ENCODE data around the gene OTUD1.
A peak's percentile ranks its signal among the peaks of the same experiment; 100 is the strongest.

OTUD1 gene

GRCh38 chr10:23422003-23422411 lies 16.9 kb upstream of the OTUD1 start:
- H3K79me2 ChIP-seq (ENCODE audit: control insufficient read depth, insufficient read depth, low read length, unreplicated experiment), result no peaks in the 10 kb centered on the region
- H3K4me1 ChIP-seq (ENCODE audit: control insufficient read depth, insufficient read depth, low read length, unreplicated experiment), result no peaks in the 10 kb centered on the region
- H3K27me3 ChIP-seq (ENCODE audit: insufficient read depth, low read length), result no peaks in the 10 kb centered on the region
- H3K36me3 ChIP-seq (ENCODE audit: insufficient read depth, low read length), result no peaks in the 10 kb centered on the region
- H2AFZ ChIP-seq (ENCODE audit: low read length, unreplicated experiment), result no peak overlapping the region
- H3K27ac ChIP-seq (ENCODE audit: low read depth, low read length), result no peak overlapping the region
- no peak overlapping the region for H3K4me3 ChIP-seq (ENCODE audit: low read depth, low read length)

- Histone ChIP-seq H3K27ac (ENCODE audit: low read depth, low read length) (no peak overlapping the region), H2AFZ (ENCODE audit: low read length, unreplicated experiment) (no peak overlapping the region), H3K27me3 (ENCODE audit: insufficient read depth, low read length) (no peaks in the 10 kb centered on the region), H3K36me3 (ENCODE audit: insufficient read depth, low read length) (no peaks in the 10 kb centered on the region), H3K4me1 (ENCODE audit: control insufficient read depth, insufficient read depth, low read length, unreplicated experiment) (no peaks in the 10 kb centered on the region), H3K4me3 (ENCODE audit: low read depth, low read length) (no peak overlapping the region), H3K79me2 (ENCODE audit: control insufficient read depth, insufficient read depth, low read length, unreplicated experiment) (no peaks in the 10 kb centered on the region)
Measured at GRCh38 chr10:23432166-23432565, 6.7 kb upstream of the OTUD1 start.

GRCh38 chr10:23432639-23433038 lies 6.2 kb upstream of the OTUD1 start:
- Histone ChIP-seq H3K27ac (ENCODE audit: low read depth, low read length) (no peak overlapping the region), H3K36me3 (ENCODE audit: insufficient read depth, low read length) (no peaks in the 10 kb centered on the region), H3K27me3 (ENCODE audit: insufficient read depth, low read length) (no peaks in the 10 kb centered on the region), H3K4me1 (ENCODE audit: control insufficient read depth, insufficient read depth, low read length, unreplicated experiment) (no peaks in the 10 kb centered on the region), H2AFZ (ENCODE audit: low read length, unreplicated experiment) (no peak overlapping the region), H3K4me3 (ENCODE audit: low read depth, low read length) (no peak overlapping the region), H3K79me2 (ENCODE audit: control insufficient read depth, insufficient read depth, low read length, unreplicated experiment) (no peaks in the 10 kb centered on the region)

GRCh38 chr10:23433701-23434100 lies 5.2 kb upstream of the OTUD1 start:
- Histone ChIP-seq H3K4me1 (ENCODE audit: control insufficient read depth, insufficient read depth, low read length, unreplicated experiment) (no peaks in the 10 kb centered on the region), H3K36me3 (ENCODE audit: insufficient read depth, low read length) (no peaks in the 10 kb centered on the region), H2AFZ (ENCODE audit: low read length, unreplicated experiment) (no peak overlapping the region), H3K27ac (ENCODE audit: low read depth, low read length) (no peak overlapping the region), H3K27me3 (ENCODE audit: insufficient read depth, low read length) (no peaks in the 10 kb centered on the region), H3K79me2 (ENCODE audit: control insufficient read depth, insufficient read depth, low read length, unreplicated experiment) (no peaks in the 10 kb centered on the region), H3K4me3 (ENCODE audit: low read depth, low read length) (no peak overlapping the region)

GRCh38 chr10:23435378-23435777 lies 3.5 kb upstream of the OTUD1 start:
- no peak overlapping the region for H3K4me3 ChIP-seq (ENCODE audit: low read depth, low read length)
- no peaks in the 10 kb centered on the region for H3K27me3 ChIP-seq (ENCODE audit: insufficient read depth, low read length)
- no peak overlapping the region for H3K27ac ChIP-seq (ENCODE audit: low read depth, low read length)
- no peak overlapping the region for H2AFZ ChIP-seq (ENCODE audit: low read length, unreplicated experiment)
- no peaks in the 10 kb centered on the region for H3K4me1 ChIP-seq (ENCODE audit: control insufficient read depth, insufficient read depth, low read length, unreplicated experiment)
- no peaks in the 10 kb centered on the region for H3K79me2 ChIP-seq (ENCODE audit: control insufficient read depth, insufficient read depth, low read length, unreplicated experiment)
- no peaks in the 10 kb centered on the region for H3K36me3 ChIP-seq (ENCODE audit: insufficient read depth, low read length)

- Histone ChIP-seq H3K27ac (ENCODE audit: low read depth, low read length) (no peak overlapping the region), H3K36me3 (ENCODE audit: insufficient read depth, low read length) (no peaks in the 10 kb centered on the region), H3K79me2 (ENCODE audit: control insufficient read depth, insufficient read depth, low read length, unreplicated experiment) (peaks cover 11% of the 10 kb centered on the region), H3K4me1 (ENCODE audit: control insufficient read depth, insufficient read depth, low read length, unreplicated experiment) (peaks cover 15% of the 10 kb centered on the region), H3K4me3 (ENCODE audit: low read depth, low read length) (no peak overlapping the region), H3K27me3 (ENCODE audit: insufficient read depth, low read length) (no peaks in the 10 kb centered on the region), H2AFZ (ENCODE audit: low read length, unreplicated experiment) (no peak overlapping the region)
Measured at GRCh38 chr10:23436983-23437382, 1.9 kb upstream of the OTUD1 start.

- H2AFZ ChIP-seq (ENCODE audit: low read length, unreplicated experiment), result peak overlapping the region; percentile 84
- peaks cover 16% of the 10 kb centered on the region for H3K4me1 ChIP-seq (ENCODE audit: control insufficient read depth, insufficient read depth, low read length, unreplicated experiment)
Measured at GRCh38 chr10:23437963-23438546, 820 bp upstream of the OTUD1 start.

GRCh38 chr10:23439452-23439960 lies 631 bp downstream of the OTUD1 start:
- H3K4me1 ChIP-seq (ENCODE audit: control insufficient read depth, insufficient read depth, low read length, unreplicated experiment), result peaks cover 16% of the 10 kb centered on the region
- H3K79me2 ChIP-seq (ENCODE audit: control insufficient read depth, insufficient read depth, low read length, unreplicated experiment), result peaks cover 16% of the 10 kb centered on the region

More at GRCh38 chr10:23437963-23438546, 820 bp upstream of the OTUD1 start:
- Histone ChIP-seq H3K4me3 (ENCODE audit: low read depth, low read length) (peak overlapping the region; percentile 79), H3K27me3 (ENCODE audit: insufficient read depth, low read length) (no peaks in the 10 kb centered on the region), H3K79me2 (ENCODE audit: control insufficient read depth, insufficient read depth, low read length, unreplicated experiment) (peaks cover 16% of the 10 kb centered on the region), H3K36me3 (ENCODE audit: insufficient read depth, low read length) (no peaks in the 10 kb centered on the region), H3K27ac (ENCODE audit: low read depth, low read length) (no peak overlapping the region)

GRCh38 chr10:23439961-23440889 lies 1.4 kb downstream of the OTUD1 start:
- H2AFZ ChIP-seq (ENCODE audit: low read length, unreplicated experiment), result peak overlapping the region; percentile 92
- peaks cover 16% of the 10 kb centered on the region for H3K4me1 ChIP-seq (ENCODE audit: control insufficient read depth, insufficient read depth, low read length, unreplicated experiment)
- H3K27ac ChIP-seq (ENCODE audit: low read depth, low read length), result peak overlapping the region; percentile 44; the same call in 1 of the 2 replicates
- peak overlapping the region; percentile 91 for H3K4me3 ChIP-seq (ENCODE audit: low read depth, low read length)
- H3K36me3 ChIP-seq (ENCODE audit: insufficient read depth, low read length), result no peaks in the 10 kb centered on the region
- H3K27me3 ChIP-seq (ENCODE audit: insufficient read depth, low read length), result no peaks in the 10 kb centered on the region
- peaks cover 16% of the 10 kb centered on the region for H3K79me2 ChIP-seq (ENCODE audit: control insufficient read depth, insufficient read depth, low read length, unreplicated experiment)

More at GRCh38 chr10:23439452-23439960, 631 bp downstream of the OTUD1 start:
- H3K36me3 ChIP-seq (ENCODE audit: insufficient read depth, low read length), result no peaks in the 10 kb centered on the region
- no peaks in the 10 kb centered on the region for H3K27me3 ChIP-seq (ENCODE audit: insufficient read depth, low read length)
- peak overlapping the region; percentile 42; the same call in 1 of the 2 replicates for H3K27ac ChIP-seq (ENCODE audit: low read depth, low read length)
- H3K4me3 ChIP-seq (ENCODE audit: low read depth, low read length), result peak overlapping the region; percentile 91
- H2AFZ ChIP-seq (ENCODE audit: low read length, unreplicated experiment), result peak overlapping the region; percentile 95

- Histone ChIP-seq H3K36me3 (ENCODE audit: insufficient read depth, low read length) (no peaks in the 10 kb centered on the region), H2AFZ (ENCODE audit: low read length, unreplicated experiment) (no peak overlapping the region), H3K27me3 (ENCODE audit: insufficient read depth, low read length) (no peaks in the 10 kb centered on the region), H3K79me2 (ENCODE audit: control insufficient read depth, insufficient read depth, low read length, unreplicated experiment) (peaks cover 16% of the 10 kb centered on the region), H3K27ac (ENCODE audit: low read depth, low read length) (no peak overlapping the region), H3K4me3 (ENCODE audit: low read depth, low read length) (peak overlapping the region; percentile 91), H3K4me1 (ENCODE audit: control insufficient read depth, insufficient read depth, low read length, unreplicated experiment) (peaks cover 16% of the 10 kb centered on the region)
Measured at GRCh38 chr10:23441251-23441650, 2.4 kb downstream of the OTUD1 start.

All from ACC112 (cell line).